Astrocyte of the cerebellum (primary cell): ENCODE data around the gene ATRNL1.

ENCODE experiments used
- DNase-seq: peaks from one replicate; pipeline ENCODE4 v3.0.0-alpha.2; 2011; ENCODE audit warnings: low read depth
- H3K4me3 ChIP-seq: 2 replicates; pipeline ENCODE4 v1.5.1; 2011; ENCODE audit warnings: mild to moderate bottlenecking, low read depth, low read length, moderate library complexity
- CTCF ChIP-seq: IDR thresholded peaks from 2 replicates; pipeline ENCODE4 v1.5.1; 2012; ENCODE audit warnings: low read length, low read depth, moderate library complexity, mild to moderate bottlenecking; ENCODE audit errors: missing control alignments
- in situ Hi-C: cut with HindIII; loops from 2 replicates; pipeline ENCODE4 v1.10.0; 2017; ENCODE audit warnings: low sequenced_read_pairs

Gene ATRNL1

GRCh38 chr10:115939101-115939854, 846.1 kb downstream of the ATRNL1 start:
- no peak overlapping the region for H3K4me3 ChIP-seq
- TF ChIP-seq CTCF = no peak
- peak; percentile 32 for DNase-seq
- in situ Hi-C loops = no loop called here

GRCh38 chr10:115941361-115941771, 848.2 kb downstream of the ATRNL1 start:
- no peak overlapping the region for H3K4me3 ChIP-seq
- no peak for TF ChIP-seq CTCF
- no peak for DNase-seq
- in situ Hi-C loops = loop anchor here (10.0 kb wide), 1 partner anchor 323 kb away; no protein-coding TSS in a partner anchor

- TF ChIP-seq CTCF = no peak
- DNase-seq = no peak
- in situ Hi-C loops = loop anchor here (10.0 kb wide), 1 partner anchor 323 kb away; no protein-coding TSS in a partner anchor
- H3K4me3 ChIP-seq = no peak overlapping the region
Measured at GRCh38 chr10:115942101-115942500, 848.9 kb downstream of the ATRNL1 start.

GRCh38 chr10:115944538-115944937, 851.4 kb downstream of the ATRNL1 start:
- in situ Hi-C loops = loop anchor here (10.0 kb wide), 1 partner anchor 320 kb away; no protein-coding TSS in a partner anchor
- H3K4me3 ChIP-seq = no peak overlapping the region
- DNase-seq = no peak
- no peak for TF ChIP-seq CTCF

- in situ Hi-C loops = loop anchor here (10.0 kb wide), 1 partner anchor 319 kb away; no protein-coding TSS in a partner anchor
- no peak for DNase-seq
- H3K4me3 ChIP-seq = no peak overlapping the region
- TF ChIP-seq CTCF = no peak
Measured at GRCh38 chr10:115945701-115946445, 852.7 kb downstream of the ATRNL1 start.

- TF ChIP-seq CTCF = no peak
- no peak overlapping the region for H3K4me3 ChIP-seq
- DNase-seq = peak; percentile 45
- in situ Hi-C loops = loop anchor here (10.0 kb wide), 1 partner anchor 318 kb away; no protein-coding TSS in a partner anchor
Measured at GRCh38 chr10:115947104-115947503, 853.9 kb downstream of the ATRNL1 start.
